ENCODE measurements around the gene CTNNA2.
"Not testable (repeated sequence)": the region's sequence is repeated elsewhere in the genome, so short reads cannot be mapped to it uniquely, and the experiment has no call there.

GRCh38 chr2:80146757-80147156 lies 633.9 kb downstream of the CTNNA2 start:
- TF ChIP-seq CTCF, POLR2A (IDR thresholded peaks at IDR 0.05): not testable (repeated sequence)
